ENCODE data around the gene E2F7.
"Not testable (repeated sequence)": the region's sequence is repeated elsewhere in the genome, so short reads cannot be mapped to it uniquely, and the experiment has no call there.

The E2F7 gene, protein sequence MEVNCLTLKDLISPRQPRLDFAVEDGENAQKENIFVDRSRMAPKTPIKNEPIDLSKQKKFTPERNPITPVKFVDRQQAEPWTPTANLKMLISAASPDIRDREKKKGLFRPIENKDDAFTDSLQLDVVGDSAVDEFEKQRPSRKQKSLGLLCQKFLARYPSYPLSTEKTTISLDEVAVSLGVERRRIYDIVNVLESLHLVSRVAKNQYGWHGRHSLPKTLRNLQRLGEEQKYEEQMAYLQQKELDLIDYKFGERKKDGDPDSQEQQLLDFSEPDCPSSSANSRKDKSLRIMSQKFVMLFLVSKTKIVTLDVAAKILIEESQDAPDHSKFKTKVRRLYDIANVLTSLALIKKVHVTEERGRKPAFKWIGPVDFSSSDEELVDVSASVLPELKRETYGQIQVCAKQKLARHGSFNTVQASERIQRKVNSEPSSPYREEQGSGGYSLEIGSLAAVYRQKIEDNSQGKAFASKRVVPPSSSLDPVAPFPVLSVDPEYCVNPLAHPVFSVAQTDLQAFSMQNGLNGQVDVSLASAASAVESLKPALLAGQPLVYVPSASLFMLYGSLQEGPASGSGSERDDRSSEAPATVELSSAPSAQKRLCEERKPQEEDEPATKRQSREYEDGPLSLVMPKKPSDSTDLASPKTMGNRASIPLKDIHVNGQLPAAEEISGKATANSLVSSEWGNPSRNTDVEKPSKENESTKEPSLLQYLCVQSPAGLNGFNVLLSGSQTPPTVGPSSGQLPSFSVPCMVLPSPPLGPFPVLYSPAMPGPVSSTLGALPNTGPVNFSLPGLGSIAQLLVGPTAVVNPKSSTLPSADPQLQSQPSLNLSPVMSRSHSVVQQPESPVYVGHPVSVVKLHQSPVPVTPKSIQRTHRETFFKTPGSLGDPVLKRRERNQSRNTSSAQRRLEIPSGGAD

DNA sequence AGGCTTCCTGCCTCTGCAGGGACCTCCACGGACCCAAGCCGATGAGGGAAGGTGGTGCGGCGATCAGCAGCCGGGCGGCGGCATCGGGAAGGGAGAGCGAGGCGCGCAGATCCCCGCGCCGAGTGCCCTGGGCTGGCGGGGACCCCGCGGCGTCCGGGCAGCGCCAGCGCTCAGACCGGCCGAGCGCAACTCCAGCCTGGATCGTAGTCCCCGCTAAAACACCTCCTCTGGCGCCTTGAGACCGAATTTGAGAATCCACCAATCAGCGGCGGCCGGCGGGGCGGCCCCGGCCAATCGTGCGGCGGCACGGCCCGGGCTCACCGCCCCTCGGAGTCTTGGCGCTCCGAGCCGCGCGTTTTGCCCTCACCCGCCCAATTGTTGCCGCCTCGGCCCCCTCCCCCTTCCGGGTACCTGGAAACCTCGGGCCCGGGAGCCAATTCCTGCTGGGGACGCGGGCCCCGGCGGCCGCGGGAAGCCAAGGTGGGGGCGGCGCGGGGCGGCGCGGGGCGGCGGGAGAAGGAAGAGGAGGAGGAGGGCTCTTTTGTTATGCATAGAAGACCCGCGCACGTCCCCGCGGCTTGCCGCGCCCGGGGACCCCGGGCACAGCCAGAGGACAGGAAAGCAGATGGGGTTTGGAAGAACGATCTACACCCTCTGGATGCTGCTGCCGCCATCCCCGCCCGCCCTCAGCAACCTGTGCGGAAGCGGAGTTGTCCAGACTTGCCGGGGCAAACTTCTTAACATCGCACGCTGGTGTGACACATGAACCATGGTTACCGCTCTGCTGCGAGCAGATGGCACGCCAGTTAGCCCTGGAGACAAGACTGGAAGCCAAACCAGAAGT, at the start of gene E2F7:
TSS of gene E2F7 (minus strand) at position 209 of the 844 bp plus-strand sequence. CDS start 934 bp downstream, outside the sequence.
- peak; percentile 63 to 79 for DNase-seq (ENCODE audit: low read depth in 1 of 2, low spot score in 1 of 2)

DNA sequence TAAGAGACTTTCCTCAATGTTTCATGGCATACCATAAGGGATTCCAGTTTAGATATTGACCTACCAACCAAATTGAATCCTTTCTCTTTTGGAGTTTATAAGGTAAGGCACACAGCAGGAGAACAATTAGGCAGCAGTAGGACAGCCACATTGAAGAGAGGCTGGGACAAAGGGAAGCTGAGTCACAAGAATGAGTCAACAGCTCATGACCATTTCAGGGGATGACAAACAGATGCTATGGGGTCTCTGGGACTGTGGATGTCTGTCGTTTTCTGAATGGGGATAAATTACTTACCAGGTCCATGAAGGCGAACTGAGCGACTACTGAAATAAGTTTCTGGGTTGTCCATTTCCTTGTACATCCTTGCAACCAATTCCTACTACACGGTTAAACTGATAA, 48.6 kb upstream of the E2F7 start:
- no peak for DNase-seq (ENCODE audit: low read depth in 1 of 2, low spot score in 1 of 2)

DNA sequence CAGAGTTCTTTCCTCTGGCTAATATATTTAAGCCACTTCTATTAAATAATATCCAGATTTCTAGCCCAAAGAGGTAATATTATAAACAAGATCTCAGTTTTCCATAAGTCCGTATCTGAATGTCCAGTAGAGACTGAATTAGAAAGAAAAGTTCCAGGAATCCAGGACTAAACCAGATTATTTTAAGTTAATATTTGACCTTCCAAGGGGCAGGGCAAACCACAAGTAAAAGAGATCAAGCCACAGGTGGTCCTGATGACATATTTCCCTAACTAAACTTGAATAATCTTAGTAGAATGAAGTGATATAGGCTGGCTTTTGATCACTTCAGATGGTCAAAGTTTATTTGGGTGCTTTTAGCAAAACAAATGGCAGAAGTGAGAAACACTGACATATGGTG, 43.3 kb upstream of the E2F7 start:
- no peak for DNase-seq (ENCODE audit: low read depth in 1 of 2, low spot score in 1 of 2)

DNA sequence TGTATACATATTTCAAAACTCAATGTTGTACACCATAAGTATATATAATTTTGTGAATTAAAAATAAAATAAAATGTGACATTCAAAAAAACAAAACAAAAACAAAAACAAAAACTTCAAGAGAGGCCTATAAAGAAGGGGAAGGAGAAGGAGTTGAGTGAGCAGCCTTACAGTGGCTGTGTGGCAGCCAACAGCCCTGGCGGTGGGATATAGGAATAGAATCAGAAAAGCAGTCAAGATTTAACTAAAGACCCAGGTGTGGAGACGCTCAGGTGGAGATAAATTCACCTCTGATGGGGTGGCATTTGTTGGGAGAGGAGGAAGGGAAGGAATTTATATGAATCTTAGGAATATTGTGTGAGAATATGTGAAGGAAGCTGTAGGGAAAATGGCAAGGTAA, 41.8 kb upstream of the E2F7 start:
- no peak for DNase-seq (ENCODE audit: low read depth in 1 of 2, low spot score in 1 of 2)

DNA sequence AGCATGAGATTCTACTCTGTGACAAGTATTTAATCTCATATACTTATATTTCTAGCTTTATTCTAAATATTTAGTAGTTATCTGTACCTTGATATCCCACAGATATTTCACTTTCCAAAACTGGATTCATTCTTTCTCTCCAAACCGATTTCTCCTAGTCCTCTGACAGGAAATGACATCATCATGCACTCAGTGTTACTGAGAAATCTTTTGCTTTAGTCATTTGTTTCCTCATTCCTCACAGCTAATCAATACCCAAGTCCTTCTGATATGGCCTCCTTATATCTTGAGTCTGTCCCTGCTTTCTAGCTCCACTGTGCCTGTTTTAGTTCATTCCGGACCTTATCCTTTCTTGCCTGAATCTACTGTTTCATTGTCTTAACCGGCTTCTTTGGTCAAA, 39.4 kb upstream of the E2F7 start:
- DNase-seq (ENCODE audit: low read depth in 1 of 2, low spot score in 1 of 2): no peak

DNA sequence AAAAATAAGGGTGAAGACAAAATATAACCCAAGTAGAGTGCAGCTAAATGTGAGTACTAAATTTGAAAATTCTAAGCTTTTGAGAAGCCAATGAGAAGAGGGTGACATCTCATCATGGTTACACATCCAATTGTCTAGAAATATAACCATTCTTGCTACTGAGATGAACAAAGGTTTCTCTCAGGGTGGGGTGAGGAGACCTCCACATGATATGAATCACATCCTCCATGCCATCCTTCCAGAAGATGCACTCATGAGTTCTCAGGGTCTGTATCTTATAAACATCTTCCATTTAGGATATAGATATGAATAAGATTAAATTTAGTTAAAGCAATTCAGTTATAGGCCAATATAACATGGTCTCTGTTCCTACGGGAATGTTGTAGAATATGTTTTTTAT, 38.9 kb upstream of the E2F7 start:
- no peak for DNase-seq (ENCODE audit: low read depth in 1 of 2, low spot score in 1 of 2)

DNA sequence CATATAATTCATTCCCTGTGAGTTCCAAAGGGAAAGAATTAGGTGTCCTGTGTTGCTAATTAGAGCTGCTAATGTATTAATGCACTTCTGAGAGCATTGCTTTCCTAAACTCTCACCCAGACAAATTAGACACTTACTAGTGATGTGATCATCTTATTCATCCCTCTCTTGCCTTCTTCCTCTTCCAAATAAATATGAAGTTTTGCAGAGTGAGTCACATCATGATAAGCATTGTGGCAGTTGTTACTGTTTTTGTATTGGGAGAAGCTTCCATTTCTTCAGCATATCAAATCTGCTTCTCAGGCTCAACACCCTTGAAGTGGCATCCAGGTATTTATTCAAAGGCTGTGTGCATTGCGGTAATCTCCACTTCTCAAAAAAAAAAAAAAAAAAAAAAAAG, 37.3 kb upstream of the E2F7 start:
- no peak for DNase-seq (ENCODE audit: low read depth in 1 of 2, low spot score in 1 of 2)

DNA sequence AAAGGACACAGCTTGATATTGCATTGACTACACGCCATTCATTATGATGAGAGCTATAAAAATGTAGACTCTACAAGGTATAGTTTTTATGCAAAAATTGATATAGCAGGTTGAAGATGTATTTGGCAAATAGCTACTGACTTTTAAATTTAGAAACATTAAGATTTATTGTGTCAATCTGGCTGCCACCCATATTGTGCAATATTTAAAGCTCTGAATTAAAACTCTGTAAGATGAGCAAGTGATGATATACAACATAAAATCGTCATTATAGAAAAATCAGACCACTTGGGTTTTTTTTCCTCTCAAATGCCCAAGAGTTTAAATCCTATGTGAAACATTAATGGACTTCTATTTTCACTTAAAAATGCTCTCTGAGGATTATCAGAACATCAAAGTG, 36.8 kb upstream of the E2F7 start:
- DNase-seq (ENCODE audit: low read depth in 1 of 2, low spot score in 1 of 2): no peak

DNA sequence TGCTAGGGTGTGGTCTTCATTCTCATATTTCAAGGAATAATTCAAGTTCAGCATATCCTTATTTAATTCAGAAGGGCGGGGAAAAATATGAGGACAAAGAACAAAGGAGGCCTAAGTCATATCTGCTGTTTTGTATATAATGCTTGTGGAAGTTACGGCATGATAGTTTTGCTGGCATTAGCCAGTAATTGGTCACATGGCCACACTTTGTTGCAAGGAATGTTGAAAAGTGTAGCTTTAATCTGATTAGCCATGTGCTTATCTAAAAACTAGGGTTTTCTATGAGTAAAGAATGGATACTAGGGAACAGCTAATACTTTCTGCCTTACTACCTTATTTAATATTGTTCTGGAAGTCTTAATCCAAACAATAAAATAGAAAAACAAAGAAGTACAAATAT, 34.4 kb upstream of the E2F7 start:
- DNase-seq (ENCODE audit: low read depth in 1 of 2, low spot score in 1 of 2): no peak

DNA sequence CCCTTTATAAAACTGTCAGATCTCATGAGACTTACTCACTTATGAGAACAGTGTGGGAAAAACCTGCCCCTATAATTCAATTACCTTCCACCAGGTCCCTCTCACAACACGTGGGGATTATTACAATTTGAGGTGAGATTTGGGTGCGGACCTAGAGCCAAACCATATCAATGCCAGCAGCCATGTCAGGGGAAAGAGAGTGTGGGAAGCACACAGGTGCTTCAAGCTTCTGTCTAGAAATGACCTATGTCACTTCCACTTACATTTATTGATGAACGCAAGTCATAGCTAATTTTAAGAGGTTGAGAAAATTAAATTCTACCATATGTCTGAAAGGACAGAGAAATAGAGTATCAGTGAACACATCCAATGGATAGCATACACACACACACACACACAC, 32.5 kb upstream of the E2F7 start:
- no peak for DNase-seq (ENCODE audit: low read depth in 1 of 2, low spot score in 1 of 2)

DNA sequence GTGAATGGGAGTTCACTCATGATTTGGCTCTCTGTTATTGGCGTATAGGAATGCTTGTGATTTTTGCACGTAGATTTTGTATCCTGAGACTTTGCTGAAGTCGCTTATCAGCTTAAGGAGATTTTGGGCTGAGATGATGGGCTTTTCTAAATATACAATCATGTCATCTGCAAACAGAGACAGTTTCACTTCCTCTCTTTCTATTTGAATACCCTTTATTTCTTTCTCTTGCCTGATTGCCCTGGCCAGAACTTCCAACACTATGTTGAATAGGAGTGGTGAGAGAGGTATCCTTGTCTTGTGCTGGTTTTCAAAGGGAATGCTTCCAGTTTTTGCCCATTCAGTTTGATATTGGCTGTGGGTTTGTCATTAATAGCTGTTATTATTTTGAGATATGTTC, 26.9 kb upstream of the E2F7 start:
- not testable (repeated sequence) for DNase-seq (ENCODE audit: low read depth in 1 of 2, low spot score in 1 of 2)

DNA sequence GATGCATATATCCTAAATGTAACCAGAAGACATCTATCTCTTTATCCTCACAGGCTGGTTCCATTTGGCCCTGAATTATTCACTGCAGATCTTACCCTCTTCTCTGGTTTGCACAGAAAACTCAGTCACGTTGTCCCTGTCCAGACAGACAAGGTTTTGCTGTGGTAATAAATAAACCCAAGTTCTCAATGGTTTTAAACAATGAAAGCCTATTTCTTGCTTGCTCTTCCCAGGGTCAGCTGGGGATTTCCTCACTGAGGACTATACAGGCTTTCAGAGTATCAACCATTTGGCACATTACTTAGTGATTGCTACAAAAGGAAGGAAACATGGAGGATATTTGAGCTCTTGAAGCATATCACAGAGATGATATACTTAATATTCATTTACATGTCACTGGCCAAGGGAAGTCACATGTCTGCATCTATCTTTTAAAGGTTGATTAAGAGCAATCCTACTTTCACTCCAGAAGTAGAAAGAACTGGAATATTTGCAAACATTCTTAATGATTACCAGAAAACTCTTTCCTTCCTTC, 24.4 kb upstream of the E2F7 start:
- no peak for DNase-seq (ENCODE audit: low read depth in 1 of 2, low spot score in 1 of 2)

DNA sequence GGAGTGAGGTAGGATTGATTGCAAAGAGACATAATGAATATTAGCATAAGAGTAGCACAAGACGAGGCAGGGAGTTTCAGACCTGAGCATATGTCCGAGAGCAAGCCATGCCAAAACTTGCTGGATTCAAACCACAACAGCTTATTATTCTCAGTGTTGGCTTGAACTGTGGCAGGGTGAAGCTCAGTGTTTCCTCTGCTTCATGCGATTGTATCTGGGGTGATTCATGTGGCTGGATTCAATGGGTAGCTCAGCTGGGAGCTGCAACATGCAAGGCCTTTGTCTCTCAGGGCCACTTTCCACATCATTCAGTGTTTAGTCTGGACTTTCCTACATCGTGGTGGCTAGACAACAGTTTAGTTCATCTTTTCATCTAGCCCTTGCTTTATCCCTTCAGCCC, 22.1 kb upstream of the E2F7 start:
- no peak for DNase-seq (ENCODE audit: low read depth in 1 of 2, low spot score in 1 of 2)

DNA sequence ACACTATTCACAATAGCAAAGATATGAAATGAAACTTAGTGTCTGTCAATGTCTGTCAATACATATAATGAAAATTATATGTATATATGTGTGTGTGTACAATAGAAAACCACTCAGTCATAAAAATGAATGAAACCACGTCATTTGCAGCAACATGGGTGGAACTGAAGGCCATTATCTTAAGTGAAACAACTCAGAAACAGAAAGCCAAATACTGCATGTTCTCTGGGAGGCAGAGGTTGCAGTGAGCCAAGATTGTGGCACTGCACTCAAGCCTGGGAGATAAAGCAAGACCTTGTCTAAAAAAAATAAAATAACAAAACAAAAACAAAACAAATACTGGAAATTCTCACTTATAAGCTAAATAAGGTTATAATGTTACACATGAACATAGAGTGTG, 16.7 kb upstream of the E2F7 start:
- no peak for DNase-seq (ENCODE audit: low read depth in 1 of 2, low spot score in 1 of 2)

DNA sequence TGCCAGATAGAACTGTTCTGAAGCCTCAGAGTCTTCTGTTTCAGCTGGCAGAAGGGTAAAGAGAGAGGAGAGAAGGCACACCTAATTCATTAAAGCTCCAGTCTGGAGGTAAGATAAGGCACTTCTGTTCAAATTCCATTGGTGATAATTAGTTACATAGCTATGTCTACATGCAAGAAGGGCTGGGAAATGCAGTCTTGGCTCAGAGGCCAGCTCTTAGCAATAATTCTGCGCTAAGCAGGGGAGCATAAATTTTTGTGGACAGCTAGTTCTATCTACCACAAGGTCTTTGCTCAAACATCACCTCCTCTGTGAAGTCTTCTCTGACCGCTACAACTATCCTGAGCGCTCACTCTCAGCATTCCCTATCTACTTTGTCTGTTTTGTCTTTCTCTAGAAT, 14.3 kb upstream of the E2F7 start:
- no peak for DNase-seq (ENCODE audit: low read depth in 1 of 2, low spot score in 1 of 2)

DNA sequence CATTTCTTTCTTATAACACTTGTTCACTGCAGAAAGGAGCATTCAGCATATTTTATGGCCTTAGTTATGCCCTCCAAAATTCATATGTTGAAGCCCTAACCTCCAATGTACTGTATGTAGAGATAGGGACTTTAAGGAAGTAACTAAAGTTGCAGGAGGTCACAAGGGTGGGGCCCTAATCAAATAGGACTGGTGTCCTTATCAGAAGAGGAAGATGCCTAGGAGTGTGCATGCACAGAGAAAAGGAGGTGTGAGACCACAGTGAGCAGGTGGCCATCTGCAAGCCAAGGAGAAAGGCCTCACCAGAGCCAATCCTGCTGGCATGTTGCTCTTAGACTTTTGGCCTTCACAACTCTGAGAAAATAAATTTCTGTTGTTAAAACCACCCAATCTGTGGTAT, 12.9 kb upstream of the E2F7 start:
- DNase-seq (ENCODE audit: low read depth in 1 of 2, low spot score in 1 of 2): no peak

DNA sequence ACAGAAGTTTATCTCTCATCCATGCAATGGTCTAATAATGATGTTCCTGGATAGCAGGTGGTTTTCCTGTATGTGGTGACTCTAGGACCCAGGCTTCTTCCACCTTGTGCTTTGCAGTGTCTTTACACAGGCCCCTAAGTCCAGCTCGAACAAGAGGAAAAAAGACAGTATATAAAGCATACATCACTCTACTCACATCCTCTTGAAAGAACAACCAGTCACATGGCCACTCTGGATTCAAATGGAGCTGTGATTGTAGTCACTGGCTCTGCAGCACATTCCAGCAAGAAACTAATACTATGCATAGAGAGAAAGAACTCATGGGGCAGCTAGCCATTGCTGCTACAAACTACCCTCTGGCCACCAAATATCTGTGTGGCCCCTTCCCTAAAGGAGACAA, 11.5 kb upstream of the E2F7 start:
- no peak for DNase-seq (ENCODE audit: low read depth in 1 of 2, low spot score in 1 of 2)

DNA sequence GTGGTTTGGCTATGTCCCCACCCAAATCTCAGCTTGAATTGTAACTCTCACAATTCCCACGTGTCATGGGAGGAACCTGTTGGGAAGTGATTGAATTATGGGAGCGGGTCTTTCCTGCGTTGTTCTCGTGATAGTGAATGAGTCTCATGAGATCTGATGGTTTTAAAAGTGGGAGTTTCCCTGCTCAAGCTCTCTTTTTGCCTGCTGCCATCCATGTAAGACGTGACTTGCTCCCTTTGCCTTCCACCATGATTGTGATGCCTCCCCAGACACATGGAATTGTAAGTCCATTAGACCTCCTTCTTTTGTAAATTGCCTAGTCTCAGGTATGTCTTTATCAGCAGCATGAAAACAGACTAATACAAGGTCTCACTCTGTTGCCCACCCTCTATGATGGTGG, 8.5 kb upstream of the E2F7 start:
- DNase-seq (ENCODE audit: low read depth in 1 of 2, low spot score in 1 of 2): not testable (repeated sequence)

DNA sequence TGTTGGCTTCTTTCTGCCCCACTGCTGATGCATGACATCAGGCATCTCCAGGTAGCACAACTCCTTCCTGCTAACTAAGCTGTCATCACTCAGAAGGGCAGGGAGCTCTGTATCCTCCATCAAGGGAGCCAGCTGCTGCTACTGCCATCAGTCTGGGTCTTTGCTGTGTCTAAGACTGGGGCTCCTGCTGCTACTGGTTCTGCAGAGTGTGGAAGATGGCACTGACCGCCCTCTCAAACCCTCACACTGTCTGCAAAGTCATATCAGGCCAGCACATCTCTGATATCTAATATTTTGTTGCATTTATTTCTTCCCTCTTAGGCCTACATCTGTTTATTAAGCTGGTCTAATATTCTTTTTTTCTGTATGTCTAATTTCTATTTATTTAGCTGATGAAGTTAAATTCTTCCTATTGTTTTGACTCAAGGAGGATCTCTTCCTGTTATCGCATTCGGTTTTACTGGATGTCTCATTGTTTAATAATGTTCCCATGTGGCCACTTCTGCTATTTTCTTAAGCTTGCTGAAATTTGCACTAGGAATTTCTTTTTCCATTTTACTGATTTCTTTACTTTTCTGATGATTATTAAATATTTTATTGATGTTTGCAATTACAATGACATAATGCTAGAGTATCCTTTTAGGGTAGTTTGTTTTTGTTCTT, 7.6 kb upstream of the E2F7 start:
- no peak for DNase-seq (ENCODE audit: low read depth in 1 of 2, low spot score in 1 of 2)

DNA sequence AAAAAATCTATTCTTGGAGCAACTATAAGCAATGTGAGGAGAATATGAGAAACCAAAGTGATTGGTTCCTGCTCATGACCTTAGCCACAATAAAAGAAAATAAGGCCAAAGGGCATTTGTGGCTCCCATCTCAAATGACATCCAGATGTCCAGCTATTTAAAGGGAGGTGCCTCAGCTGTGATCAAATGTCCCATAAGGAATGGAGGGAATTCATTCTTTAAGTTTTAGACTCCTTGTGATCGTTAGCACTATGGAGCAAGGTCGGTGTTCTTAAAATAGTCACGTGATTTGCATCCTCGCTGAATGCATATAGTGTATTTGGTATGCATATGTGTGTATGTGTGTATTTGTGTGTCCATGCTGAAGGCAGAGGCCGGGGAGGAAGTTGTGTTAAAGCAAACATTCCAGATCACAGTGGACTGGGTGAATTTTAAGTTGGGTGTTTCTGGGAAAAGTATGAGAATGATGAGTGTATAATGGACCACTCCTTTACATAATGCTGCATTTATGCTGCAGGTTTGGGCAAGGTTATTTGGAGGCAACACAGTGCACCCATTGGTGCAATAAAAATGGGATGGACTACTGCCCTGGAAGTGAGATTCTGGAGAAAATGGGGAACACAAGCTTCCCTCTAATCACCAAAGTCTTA, 5.6 kb upstream of the E2F7 start:
- no peak for DNase-seq (ENCODE audit: low read depth in 1 of 2, low spot score in 1 of 2)

Data from stimulated activated CD4-positive, alpha-beta T cell treated with anti-CD3 and anti-CD28 coated beads, Interleukin-15, amount 100 ng/mL, for 1 hour (primary cell).